ENCODE measurements around the gene TIMM22. TPM values are rescaled to one million over a fixed set of nuclear protein-coding genes. Genes with fewer than 3 reads are reported as not detected.
"Not testable (repeated sequence)": the region's sequence is repeated elsewhere in the genome, so short reads cannot be mapped to it uniquely, and the experiment has no call there.

The TIMM22 gene
- total RNA-seq, 5 donors from 2014 or later (not counting 1 experiment from before 2014, with no cell fraction given), result 8.9 to 13.2 (median 11.4) TPM

- H3K36me3 ChIP-seq (ENCODE audit: control insufficient read depth in 2 of 2, extremely low read depth in 1 of 2, insufficient read depth in 1 of 2, low read length in 1 of 2); H3K9me3 ChIP-seq; H3K4me3 Mint-ChIP-seq; H3K27me3 Mint-ChIP-seq; H3K27ac Mint-ChIP-seq; ATAC-seq (replicated peaks in 1 of 4); DNase-seq; H3K27ac ChIP-seq (ENCODE audit: low read length); H3K4me3 ChIP-seq (ENCODE audit: control insufficient read depth in 1 of 2, extremely low read depth in 1 of 2, low read length in 1 of 2); H3K9me3 Mint-ChIP-seq; POLR2A ChIA-PET; H3K36me3 Mint-ChIP-seq; H3K27me3 ChIP-seq (replicated peaks in 1 of 2; ENCODE audit: control insufficient read depth in 2 of 2, extremely low read depth in 1 of 2, insufficient read depth in 2 of 2, low read length in 1 of 2): not testable (repeated sequence)
- H3K4me1 Mint-ChIP-seq, result peaks cover 21 to 25% (median 25%) of the 10 kb centered on the region in 3 donors
- peaks cover 14 to 24% of the 10 kb centered on the region in 2 experiments for H3K4me1 ChIP-seq (ENCODE audit: control insufficient read depth in 1 of 2, extremely low read depth in 1 of 2, insufficient read depth in 2 of 2, low read length in 2 of 2)
- CTCF ChIA-PET, result interaction anchor here in 1 of 2 donors (1.9 kb wide), 1 partner anchor 15 kb away, joined by 26 read pairs; the partner anchor contains the start of gene NXN
- 87% methylated on average over 7 of the region's 8 CpGs for WGBS (ENCODE audit: insufficient coverage)
These were observed 1.6 kb upstream of the TIMM22 start for GRCh38 chr17:995324-995723.

DNA sequence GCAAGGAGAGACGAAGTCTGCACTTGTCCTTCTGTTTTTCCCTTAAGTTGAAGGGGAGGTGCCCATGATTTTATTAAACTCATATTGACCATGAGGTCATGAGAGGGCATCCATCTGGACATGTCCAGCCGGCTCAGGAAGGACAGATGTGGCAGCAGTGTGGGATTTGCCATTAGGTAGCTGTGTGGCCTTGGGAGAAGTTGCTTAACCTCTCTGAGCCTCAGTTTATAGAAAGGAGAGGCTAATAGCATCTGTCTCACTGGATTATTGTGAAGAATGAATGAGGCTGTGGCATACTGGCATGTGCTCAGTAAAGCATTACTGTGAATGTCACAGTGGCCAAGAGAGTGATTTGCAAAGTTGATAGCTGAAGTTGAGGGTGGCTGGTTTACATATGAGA, 1.2 kb downstream of the TIMM22 start:
- no peaks in the 10 kb centered on the region for H3K27me3 Mint-ChIP-seq
- Histone ChIP-seq H3K27ac (ENCODE audit: low read length) (no peak overlapping the region), H3K36me3 (ENCODE audit: control insufficient read depth in 2 of 2, extremely low read depth in 1 of 2, insufficient read depth in 1 of 2, low read length in 1 of 2) (peaks cover 4 to 36% of the 10 kb centered on the region in 2 donors), H3K4me1 (ENCODE audit: control insufficient read depth in 1 of 2, extremely low read depth in 1 of 2, insufficient read depth in 2 of 2, low read length in 2 of 2) (peaks cover 14 to 24% of the 10 kb centered on the region in 2 experiments), H3K9me3 (no peaks in the 10 kb centered on the region), H3K27me3 (replicated peaks in 1 of 2; ENCODE audit: control insufficient read depth in 2 of 2, extremely low read depth in 1 of 2, insufficient read depth in 2 of 2, low read length in 1 of 2) (no peaks in the 10 kb centered on the region), H3K4me3 (ENCODE audit: control insufficient read depth in 1 of 2, extremely low read depth in 1 of 2, low read length in 1 of 2) (peak overlapping the region in 1 of 2 donors; percentile 23)
- WGBS (ENCODE audit: insufficient coverage), result 65% methylated on average over 2 of the region's 2 CpGs
- ATAC-seq (replicated peaks in 1 of 4) (no peak), DNase-seq (no peak)
- H3K27ac Mint-ChIP-seq, result peak overlapping the region; percentile 57 to 99
- H3K9me3 Mint-ChIP-seq, result peaks cover 0 to 7% (median 2%) of the 10 kb centered on the region in 3 donors
- H3K36me3 Mint-ChIP-seq, result peaks cover 28% of the 10 kb centered on the region
- H3K4me3 Mint-ChIP-seq, result peak overlapping the region; percentile 96 to 98 (median 98)
- ChIA-PET CTCF (interaction anchor here (1.1 to 1.3 kb wide), 2 partner anchors 17 to 215 kb away, joined by 3 read pairs; no protein-coding TSS in a partner anchor), POLR2A (no interaction called here)
- H3K4me1 Mint-ChIP-seq, result peaks cover 23 to 26% (median 25%) of the 10 kb centered on the region in 3 donors

GRCh38 chr17:1000597-1001461, 3.9 kb downstream of the TIMM22 start:
- peaks cover 14 to 25% of the 10 kb centered on the region in 2 experiments for H3K4me1 ChIP-seq (ENCODE audit: control insufficient read depth in 1 of 2, extremely low read depth in 1 of 2, insufficient read depth in 2 of 2, low read length in 2 of 2)
- Mint-ChIP-seq H3K27ac (no peak overlapping the region), H3K4me1 (peaks cover 30 to 35% (median 35%) of the 10 kb centered on the region in 3 donors), H3K36me3 (peaks cover 37% of the 10 kb centered on the region), H3K4me3 (no peak overlapping the region), H3K9me3 (no peaks in the 10 kb centered on the region), H3K27me3 (no peaks in the 10 kb centered on the region)
- no peaks in the 10 kb centered on the region for H3K9me3 ChIP-seq
- H3K36me3 ChIP-seq (ENCODE audit: control insufficient read depth in 2 of 2, extremely low read depth in 1 of 2, insufficient read depth in 1 of 2, low read length in 1 of 2), result peaks cover 10 to 60% of the 10 kb centered on the region in 2 donors
- ATAC-seq (replicated peaks in 1 of 4) (no peak), DNase-seq (no peak)
- H3K4me3 ChIP-seq (ENCODE audit: control insufficient read depth in 1 of 2, extremely low read depth in 1 of 2, low read length in 1 of 2), result no peak overlapping the region
- POLR2A ChIA-PET, result no interaction called here
- H3K27me3 ChIP-seq (replicated peaks in 1 of 2; ENCODE audit: control insufficient read depth in 2 of 2, extremely low read depth in 1 of 2, insufficient read depth in 2 of 2, low read length in 1 of 2), result no peaks in the 10 kb centered on the region
- CTCF ChIA-PET, result interaction anchor here in 1 of 2 donors (0.8 to 2.1 kb wide), 2 partner anchors 20 to 55 kb away, joined by 3 to 16 read pairs; no protein-coding TSS in a partner anchor
- no peak overlapping the region for H3K27ac ChIP-seq (ENCODE audit: low read length)
- WGBS (ENCODE audit: insufficient coverage), result 94% methylated on average over 11 of the region's 15 CpGs

DNA sequence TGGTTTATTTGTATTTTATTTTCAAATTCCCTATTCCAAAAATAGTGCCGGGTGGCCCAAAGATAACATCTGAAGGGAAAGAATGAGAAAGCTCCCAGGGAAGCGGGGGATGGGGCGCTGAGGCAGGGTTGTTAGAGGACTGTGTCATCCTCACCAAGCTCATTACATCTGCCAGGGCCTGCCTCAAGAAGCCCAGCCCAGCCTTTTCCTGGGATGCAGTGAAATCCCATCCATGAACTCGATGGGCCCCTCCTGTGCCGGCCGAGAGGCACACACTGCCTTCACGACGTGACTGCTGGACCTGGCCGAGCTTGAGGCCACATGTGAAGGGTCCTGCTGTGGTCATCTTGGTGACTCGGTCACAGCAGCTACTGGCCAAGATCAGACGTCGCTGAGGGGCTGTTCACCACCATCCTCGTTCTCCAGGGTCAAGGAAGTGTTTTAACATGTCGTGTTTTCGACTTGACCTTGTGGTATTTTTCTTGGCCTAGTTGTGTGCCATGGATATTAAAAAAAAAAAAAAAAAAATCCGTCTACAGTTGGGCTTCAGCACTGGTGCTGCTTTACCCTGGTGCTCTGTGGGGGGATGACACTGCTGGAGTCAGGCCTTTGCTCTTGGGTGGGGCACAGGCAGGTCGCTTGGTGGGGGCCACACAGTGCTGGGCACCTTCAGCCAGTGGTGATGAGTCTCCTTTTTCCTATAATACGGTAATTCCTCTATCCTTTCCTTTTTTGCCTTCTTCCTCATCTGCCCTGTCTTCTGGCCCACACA, 4.9 kb downstream of the TIMM22 start:
- no peak for DNase-seq
- no peaks in the 10 kb centered on the region for H3K9me3 Mint-ChIP-seq
- POLR2A ChIA-PET, result no interaction called here
- H3K4me1 Mint-ChIP-seq, result peaks cover 30 to 33% (median 32%) of the 10 kb centered on the region in 3 donors
- H3K4me3 Mint-ChIP-seq, result no peak overlapping the region
- ATAC-seq (replicated peaks in 1 of 4), result no peak
- H3K27me3 ChIP-seq (replicated peaks in 1 of 2; ENCODE audit: control insufficient read depth in 2 of 2, extremely low read depth in 1 of 2, insufficient read depth in 2 of 2, low read length in 1 of 2), result no peaks in the 10 kb centered on the region
- WGBS (ENCODE audit: insufficient coverage), result 97% methylated on average over 11 of the region's 18 CpGs
- H3K4me3 ChIP-seq (ENCODE audit: control insufficient read depth in 1 of 2, extremely low read depth in 1 of 2, low read length in 1 of 2), result no peak overlapping the region
- CTCF ChIA-PET, result interaction anchor here in 1 of 2 donors (0.6 to 0.7 kb wide), 2 partner anchors 252 to 603 kb away, joined by 3 to 7 read pairs; no protein-coding TSS in a partner anchor
- no peak overlapping the region for H3K27ac ChIP-seq (ENCODE audit: low read length)
- H3K27ac Mint-ChIP-seq, result no peak overlapping the region
- H3K36me3 ChIP-seq (ENCODE audit: control insufficient read depth in 2 of 2, extremely low read depth in 1 of 2, insufficient read depth in 1 of 2, low read length in 1 of 2), result peaks cover 16 to 66% of the 10 kb centered on the region in 2 donors
- peaks cover 14 to 23% of the 10 kb centered on the region in 2 experiments for H3K4me1 ChIP-seq (ENCODE audit: control insufficient read depth in 1 of 2, extremely low read depth in 1 of 2, insufficient read depth in 2 of 2, low read length in 2 of 2)
- no peaks in the 10 kb centered on the region for H3K27me3 Mint-ChIP-seq
- no peaks in the 10 kb centered on the region for H3K9me3 ChIP-seq
- H3K36me3 Mint-ChIP-seq, result peaks cover 37% of the 10 kb centered on the region

GRCh38 chr17:1002412-1002753, 5.5 kb downstream of the TIMM22 start:
- H3K4me3 Mint-ChIP-seq, result no peak overlapping the region

More at GRCh38 chr17:1002412-1002753, 5.5 kb downstream of the TIMM22 start:
- Histone ChIP-seq H3K27me3 (replicated peaks in 1 of 2; ENCODE audit: control insufficient read depth in 2 of 2, extremely low read depth in 1 of 2, insufficient read depth in 2 of 2, low read length in 1 of 2) (no peaks in the 10 kb centered on the region), H3K4me3 (ENCODE audit: control insufficient read depth in 1 of 2, extremely low read depth in 1 of 2, low read length in 1 of 2) (no peak overlapping the region), H3K27ac (ENCODE audit: low read length) (no peak overlapping the region), H3K4me1 (ENCODE audit: control insufficient read depth in 1 of 2, extremely low read depth in 1 of 2, insufficient read depth in 2 of 2, low read length in 2 of 2) (peaks cover 13 to 20% of the 10 kb centered on the region in 2 experiments), H3K36me3 (ENCODE audit: control insufficient read depth in 2 of 2, extremely low read depth in 1 of 2, insufficient read depth in 1 of 2, low read length in 1 of 2) (peaks cover 16 to 70% of the 10 kb centered on the region in 2 donors), H3K9me3 (no peaks in the 10 kb centered on the region)
- WGBS (ENCODE audit: insufficient coverage), result no CpG with 5 or more reads among the region's 4 CpGs
- ChIA-PET CTCF (no interaction called here), POLR2A (no interaction called here)
- DNase-seq (no peak), ATAC-seq (replicated peaks in 1 of 4) (no peak)
- Mint-ChIP-seq H3K4me1 (peaks cover 28 to 29% (median 29%) of the 10 kb centered on the region in 3 donors), H3K27ac (no peak overlapping the region), H3K36me3 (peaks cover 37% of the 10 kb centered on the region), H3K27me3 (no peaks in the 10 kb centered on the region), H3K9me3 (no peaks in the 10 kb centered on the region)

Measured in T-cell (primary cell).